ENCODE data around the gene LY6G6D. TPM values are rescaled to one million over a fixed set of nuclear protein-coding genes. Genes with fewer than 3 reads are reported as not detected.

The LY6G6D gene
- total RNA-seq, 4 donors from 2014 or later = not detected

- no peak for ATAC-seq (ENCODE audit: low FRiP score)
- DNase-seq (ENCODE audit: low spot score) = no peak
- TF ChIP-seq, protein P1, sequence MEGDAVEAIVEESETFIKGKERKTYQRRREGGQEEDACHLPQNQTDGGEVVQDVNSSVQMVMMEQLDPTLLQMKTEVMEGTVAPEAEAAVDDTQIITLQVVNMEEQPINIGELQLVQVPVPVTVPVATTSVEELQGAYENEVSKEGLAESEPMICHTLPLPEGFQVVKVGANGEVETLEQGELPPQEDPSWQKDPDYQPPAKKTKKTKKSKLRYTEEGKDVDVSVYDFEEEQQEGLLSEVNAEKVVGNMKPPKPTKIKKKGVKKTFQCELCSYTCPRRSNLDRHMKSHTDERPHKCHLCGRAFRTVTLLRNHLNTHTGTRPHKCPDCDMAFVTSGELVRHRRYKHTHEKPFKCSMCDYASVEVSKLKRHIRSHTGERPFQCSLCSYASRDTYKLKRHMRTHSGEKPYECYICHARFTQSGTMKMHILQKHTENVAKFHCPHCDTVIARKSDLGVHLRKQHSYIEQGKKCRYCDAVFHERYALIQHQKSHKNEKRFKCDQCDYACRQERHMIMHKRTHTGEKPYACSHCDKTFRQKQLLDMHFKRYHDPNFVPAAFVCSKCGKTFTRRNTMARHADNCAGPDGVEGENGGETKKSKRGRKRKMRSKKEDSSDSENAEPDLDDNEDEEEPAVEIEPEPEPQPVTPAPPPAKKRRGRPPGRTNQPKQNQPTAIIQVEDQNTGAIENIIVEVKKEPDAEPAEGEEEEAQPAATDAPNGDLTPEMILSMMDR (IDR thresholded peaks at IDR 0.05) = no peak
These were observed 29.3 kb downstream of the LY6G6D start for GRCh38 chr6:31744422-31744821.

DNA sequence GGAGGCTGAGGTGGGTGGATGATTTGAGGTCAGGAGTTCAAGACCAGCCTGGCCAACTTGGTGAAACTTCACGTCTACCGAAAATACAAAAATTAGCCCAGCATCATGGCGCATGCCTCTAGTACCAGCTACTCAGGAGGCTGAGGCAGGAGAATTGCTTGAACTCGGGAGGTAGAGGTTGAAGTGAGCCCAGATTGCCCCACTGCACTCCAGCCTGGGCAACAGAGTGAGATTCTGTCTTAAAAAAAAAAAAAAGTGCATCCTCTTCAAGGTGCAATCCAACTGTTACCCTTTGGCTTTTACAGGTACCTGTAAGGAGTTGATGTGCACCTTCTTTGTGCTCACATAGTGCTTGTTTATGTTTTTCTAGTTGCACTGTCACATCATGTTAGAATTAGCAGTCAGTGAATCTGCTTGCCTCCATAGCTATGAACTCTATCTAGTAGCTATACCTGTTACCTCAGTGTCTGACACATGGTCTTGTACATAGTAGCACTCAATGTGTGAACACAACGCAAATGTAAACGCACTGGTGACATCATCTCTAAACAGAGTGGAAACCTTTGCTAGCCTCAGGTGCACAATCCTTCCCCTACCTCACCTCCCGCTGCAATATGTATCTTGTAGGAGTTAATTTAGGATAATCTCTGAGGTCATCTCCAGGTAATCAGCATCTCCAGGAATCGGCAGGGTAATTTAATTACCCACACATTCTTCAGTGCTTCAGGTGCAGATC, 34.3 kb downstream of the LY6G6D start:
- TF ChIP-seq, protein P1 (IDR thresholded peaks at IDR 0.05) = no peak
- no peak for ATAC-seq (ENCODE audit: low FRiP score)

GRCh38 chr6:31750411-31751022, 35.4 kb downstream of the LY6G6D start:
- ATAC-seq (ENCODE audit: low FRiP score) = no peak
- TF ChIP-seq, protein P1 (IDR thresholded peaks at IDR 0.05) = no peak
- DNase-seq (ENCODE audit: low spot score) = no peak

More for the DNA sequence above, 34.3 kb downstream of the LY6G6D start:
- no peak for DNase-seq (ENCODE audit: low spot score)

- TF ChIP-seq, protein P1 (IDR thresholded peaks at IDR 0.05) = no peak
- ATAC-seq (ENCODE audit: low FRiP score) = no peak
- DNase-seq (ENCODE audit: low spot score) = no peak
These were observed 37.7 kb downstream of the LY6G6D start for GRCh38 chr6:31752739-31753319.

- ATAC-seq (ENCODE audit: low FRiP score) = no peak
- DNase-seq (ENCODE audit: low spot score) = no peak
- TF ChIP-seq, protein P1 (IDR thresholded peaks at IDR 0.05) = no peak
These were observed 43.1 kb downstream of the LY6G6D start for GRCh38 chr6:31758281-31758680.

- TF ChIP-seq, protein P1 (IDR thresholded peaks at IDR 0.05) = no peak
- DNase-seq (ENCODE audit: low spot score) = no peak
- ATAC-seq (ENCODE audit: low FRiP score) = no peak
These were observed 45.6 kb downstream of the LY6G6D start for GRCh38 chr6:31760790-31761189.

Measured in omental fat pad (tissue), 4 donors.